Measurements from ENCODE around the gene MOCS1.

MOCS1 gene

GRCh38 chr6:39865011-39865888 lies 69.0 kb downstream of the MOCS1 start:
- no peak for DNase-seq

GRCh38 chr6:39861663-39862062 lies 72.6 kb downstream of the MOCS1 start:
- DNase-seq: no peak

GRCh38 chr6:39859025-39859424 lies 75.2 kb downstream of the MOCS1 start:
- DNase-seq: no peak

GRCh38 chr6:39855356-39855995 lies 78.8 kb downstream of the MOCS1 start:
- DNase-seq: no peak

Measured in NCI-H526 treated with DMSO at 0.1 percent for 48 hours (cell line).